Epithelial cell of prostate (primary cell): Measurements from ENCODE around the gene DNAH1.

Experiments used
- DNase-seq: peaks from one replicate; pipeline ENCODE4 v3.0.0-alpha.2; 2011; ENCODE audit warnings: low read depth, low spot score
- H3K27ac ChIP-seq: fragments of 450-650 bp; 2 replicates; pipeline ENCODE4 v1.5.1; 2017; ENCODE audit warnings: mild to moderate bottlenecking

Gene DNAH1

GRCh38 chr3:52289747-52290595, 26.1 kb upstream of the DNAH1 start:
- H3K27ac ChIP-seq: no peak overlapping the region
- no peak for DNase-seq

- no peak for DNase-seq
- no peak overlapping the region for H3K27ac ChIP-seq
Measured at GRCh38 chr3:52290596-52291507, 25.3 kb upstream of the DNAH1 start.

GRCh38 chr3:52291508-52292181, 24.5 kb upstream of the DNAH1 start:
- no peak overlapping the region for H3K27ac ChIP-seq
- DNase-seq: no peak

GRCh38 chr3:52292247-52293065, 23.7 kb upstream of the DNAH1 start:
- H3K27ac ChIP-seq: no peak overlapping the region
- DNase-seq: no peak

- no peak for DNase-seq
- H3K27ac ChIP-seq: no peak overlapping the region
Measured at GRCh38 chr3:52293491-52294319, 22.4 kb upstream of the DNAH1 start.

GRCh38 chr3:52294320-52295150, 21.6 kb upstream of the DNAH1 start:
- no peak overlapping the region for H3K27ac ChIP-seq
- DNase-seq: no peak

- H3K27ac ChIP-seq: no peak overlapping the region
- no peak for DNase-seq
Measured at GRCh38 chr3:52295671-52296208, 20.4 kb upstream of the DNAH1 start.

GRCh38 chr3:52297242-52298148, 18.6 kb upstream of the DNAH1 start:
- H3K27ac ChIP-seq: no peak overlapping the region
- no peak for DNase-seq

- DNase-seq: no peak
- H3K27ac ChIP-seq: no peak overlapping the region
Measured at GRCh38 chr3:52298149-52299098, 17.7 kb upstream of the DNAH1 start.

GRCh38 chr3:52299247-52299878, 16.8 kb upstream of the DNAH1 start:
- H3K27ac ChIP-seq: no peak overlapping the region
- no peak for DNase-seq

GRCh38 chr3:52299879-52300611, 16.1 kb upstream of the DNAH1 start:
- no peak for DNase-seq
- no peak overlapping the region for H3K27ac ChIP-seq

- no peak overlapping the region for H3K27ac ChIP-seq
- DNase-seq: no peak
Measured at GRCh38 chr3:52302426-52303145, 13.5 kb upstream of the DNAH1 start.

- DNase-seq: no peak
- H3K27ac ChIP-seq: no peak overlapping the region
Measured at GRCh38 chr3:52303811-52304210, 12.3 kb upstream of the DNAH1 start.

GRCh38 chr3:52305926-52306325, 10.2 kb upstream of the DNAH1 start:
- no peak for DNase-seq
- H3K27ac ChIP-seq: no peak overlapping the region
